PC-3 (cell line): ENCODE data around the gene SNED1.

ENCODE experiments used
- CTCF ChIP-seq: fragments of 300-600 bp; sonication (generic); conservative IDR thresholded peaks from 2 replicates; pipeline ENCODE4 v1.5.1; 2017; ENCODE audit warnings: antibody characterized with exemption, low read depth, mild to moderate bottlenecking, low read length
- EZH2 ChIP-seq: fragments of 300-600 bp; sonication (generic); IDR thresholded peaks from one replicate; pipeline ENCODE4 v1.6.1; 2017; ENCODE audit warnings: antibody characterized with exemption, mild to moderate bottlenecking, low read length; ENCODE audit not compliant: unreplicated experiment
- EZH2phosphoT487 ChIP-seq: fragments of 300-600 bp; sonication (generic); IDR thresholded peaks from 2 replicates; pipeline ENCODE4 v1.6.1; 2018; ENCODE audit warnings: mild to moderate bottlenecking, antibody characterized with exemption, low read length, borderline replicate concordance

DNA sequence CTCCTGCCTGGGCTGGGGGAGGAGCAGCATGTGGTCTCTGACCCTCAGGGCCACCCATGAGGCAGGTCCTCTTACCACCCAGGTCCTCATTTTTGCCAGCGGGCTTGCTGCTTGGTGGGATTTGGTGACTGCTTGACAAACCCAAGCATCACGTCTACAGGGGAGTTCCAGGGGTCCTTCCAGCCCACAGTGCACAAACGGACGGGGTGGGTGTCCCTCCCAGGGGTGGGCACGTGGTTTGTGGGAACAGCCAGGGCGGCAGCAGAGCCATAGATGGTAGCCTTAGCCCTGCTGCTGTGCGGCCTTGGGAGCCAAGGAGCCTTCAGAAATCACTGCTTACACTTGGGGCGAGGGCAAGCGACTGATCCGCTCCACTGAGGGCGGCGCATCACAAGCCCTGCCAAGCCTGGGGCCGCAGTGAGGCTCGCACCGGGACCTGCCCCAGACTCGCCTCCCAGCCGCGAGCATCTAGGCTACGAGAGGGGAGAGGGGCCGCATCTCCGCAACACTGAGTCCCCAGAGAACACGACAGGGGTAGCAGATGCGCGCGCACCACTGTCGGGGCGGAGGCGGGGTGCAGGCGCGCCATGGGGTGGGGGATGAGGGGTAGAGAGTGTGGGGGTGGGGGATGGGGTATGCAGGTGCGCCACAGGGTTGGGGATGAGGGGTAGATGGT, 36.9 kb downstream of the SNED1 start:
- TF ChIP-seq EZH2phosphoT487 (no peak), CTCF (no peak), EZH2 (no peak)
